Muscle of back (tissue), 11 donors: ENCODE data around the gene AGBL1. TPM values are rescaled to one million over a fixed set of nuclear protein-coding genes. Genes with fewer than 3 reads are reported as not detected.
"Not testable (repeated sequence)": the region's sequence is repeated elsewhere in the genome, so short reads cannot be mapped to it uniquely, and the experiment has no call there.

Source experiments
- DNase-seq, 3 donors: peaks; one replicate each; pipeline versions ENCODE4 v3.0.0 to v3.0.0-alpha.2; 2013
- polyA plus RNA-seq, 10 donors: library from polyadenylated mRNA; unstranded; fragments of 120-200 nt; gene quantifications; one replicate each; pipeline ENCODE4 v1.2.1, GENCODE V29; 2013; ENCODE audit not compliant: insufficient read length in 10 of 10

AGBL1 gene
- polyA plus RNA-seq, 10 donors: 4.3 to 22.4 (median 17.0) TPM

DNA sequence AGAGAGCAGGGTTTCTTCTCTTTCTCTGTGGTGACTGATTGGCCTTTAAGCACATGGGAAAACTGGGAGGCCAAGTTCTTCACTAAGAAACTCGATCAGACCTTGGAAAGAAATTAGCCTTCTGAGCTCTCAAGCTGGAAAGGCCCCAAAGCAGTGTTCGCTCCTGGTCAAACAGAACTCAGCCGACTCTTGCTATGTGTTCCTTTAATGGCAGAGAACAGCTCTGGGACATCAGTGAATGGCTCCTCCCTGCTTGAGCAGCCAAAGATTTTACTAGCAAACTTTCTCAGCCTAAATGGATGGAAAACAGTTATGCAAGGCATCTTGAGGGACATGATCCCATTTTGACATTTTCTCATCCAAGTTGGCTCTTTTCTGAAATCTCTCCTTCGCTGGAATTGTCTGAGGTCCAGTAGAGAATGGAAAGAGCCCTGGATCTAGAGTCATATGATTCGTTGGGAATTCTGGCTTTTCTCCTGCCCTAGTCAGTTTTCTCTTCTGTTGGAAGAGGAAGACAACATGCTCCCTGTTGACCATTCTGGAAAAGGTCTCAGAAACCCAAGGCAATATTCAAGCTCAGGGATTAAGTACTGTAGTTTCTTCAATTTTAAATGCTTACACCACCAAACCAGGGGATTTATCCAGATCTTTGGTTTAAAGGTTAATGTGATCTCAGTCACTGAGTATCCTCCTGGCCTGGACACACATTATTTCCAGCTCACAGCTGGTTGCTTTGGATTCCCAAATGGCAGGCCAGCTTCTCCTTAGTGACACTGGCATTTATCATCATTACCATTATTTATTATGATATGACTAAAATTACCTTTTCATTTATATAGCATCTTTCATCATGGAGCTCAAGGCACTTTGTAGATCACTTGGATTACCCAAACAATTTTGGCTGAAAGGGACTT is 319.6 kb downstream of the AGBL1 start:
- peak; percentile 78 to 93 (median 89) for DNase-seq

- DNase-seq: no peak
Observed at GRCh38 chr15:86403221-86403620, 323.6 kb downstream of the AGBL1 start.

- DNase-seq: no peak
Observed at GRCh38 chr15:86403914-86404583, 324.4 kb downstream of the AGBL1 start.

DNA sequence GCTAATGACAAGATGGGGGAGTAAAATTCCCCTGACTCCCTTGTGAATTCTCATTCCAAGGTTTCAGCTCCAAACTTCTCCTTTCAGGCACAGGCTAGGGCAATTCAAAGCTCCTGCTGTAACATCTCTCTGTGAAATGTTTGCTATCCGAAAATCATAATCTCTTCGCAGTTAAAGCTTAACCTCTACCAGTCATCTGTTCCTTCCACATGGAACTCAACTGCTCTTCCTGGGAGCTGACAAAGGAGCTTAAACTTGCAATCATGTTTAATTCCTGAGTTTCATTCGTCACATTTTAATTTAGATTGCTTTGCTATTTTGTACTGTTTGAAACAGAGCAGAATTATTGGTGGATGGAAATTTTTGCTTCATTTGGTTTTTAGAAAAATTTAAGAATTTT is 328.6 kb downstream of the AGBL1 start:
- DNase-seq: no peak

DNA sequence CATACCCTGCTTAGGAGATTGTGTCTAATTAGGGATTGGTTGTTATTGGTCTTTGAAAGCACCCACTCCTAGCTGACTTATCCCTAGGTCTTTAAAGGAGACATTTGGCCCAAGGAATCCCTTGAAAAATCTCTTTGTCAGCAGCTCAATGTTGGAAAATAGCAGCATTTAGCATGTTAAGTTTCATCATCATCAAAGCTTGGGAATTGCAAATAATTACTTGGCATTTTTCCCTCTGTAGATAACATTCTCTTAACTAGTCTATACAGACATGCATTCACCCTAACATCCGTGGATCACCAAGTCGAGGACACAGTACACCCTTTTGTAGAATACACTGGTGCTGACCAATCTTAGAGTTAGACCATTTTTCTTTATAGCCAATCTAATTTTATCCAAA is 332.2 kb downstream of the AGBL1 start:
- DNase-seq: no peak

GRCh38 chr15:86413191-86413590 is 333.5 kb downstream of the AGBL1 start:
- DNase-seq: no peak

DNA sequence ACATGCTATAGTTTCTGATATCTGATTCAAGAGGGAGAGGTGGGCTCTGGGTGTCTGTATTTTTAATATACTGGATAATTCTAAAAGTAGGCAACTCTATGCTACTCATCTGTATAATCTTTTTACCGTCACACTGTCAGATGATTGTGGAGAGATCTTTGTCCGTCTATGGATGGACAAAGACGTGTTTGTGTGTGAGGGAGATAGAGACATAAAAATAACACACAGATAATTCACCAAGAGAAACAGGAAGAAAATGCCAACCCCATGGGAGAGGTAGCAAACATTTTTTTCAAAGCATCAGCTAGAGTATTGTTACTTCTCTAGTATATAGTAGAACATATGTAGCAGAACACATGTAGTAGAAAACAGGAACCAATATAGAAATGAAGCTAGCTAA is 346.1 kb downstream of the AGBL1 start:
- DNase-seq: no peak

DNA sequence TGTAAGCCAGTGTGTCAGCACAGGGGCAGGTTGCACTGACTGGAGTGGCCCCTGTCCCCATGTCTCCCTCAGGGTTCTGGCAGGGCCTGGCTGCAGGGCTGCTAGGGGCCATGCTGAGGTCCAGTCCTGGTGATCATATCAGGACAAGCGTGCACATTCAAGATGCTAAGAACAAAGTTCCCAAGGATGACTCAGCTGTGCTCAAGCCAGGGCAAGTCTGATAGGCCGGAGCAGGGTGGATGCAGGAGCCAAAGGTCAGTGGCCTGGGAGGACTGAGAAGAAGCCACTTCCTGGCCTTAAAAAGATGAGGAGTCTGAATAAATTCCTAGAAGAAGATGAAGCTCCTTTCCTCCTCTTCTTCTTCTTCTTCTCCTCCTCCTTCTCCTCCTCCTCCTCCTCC is 353.2 kb downstream of the AGBL1 start:
- DNase-seq: no peak

- DNase-seq: no peak
Observed at GRCh38 chr15:86433983-86434382, 354.3 kb downstream of the AGBL1 start.

GRCh38 chr15:86439614-86440013 is 359.9 kb downstream of the AGBL1 start:
- no peak for DNase-seq

DNA sequence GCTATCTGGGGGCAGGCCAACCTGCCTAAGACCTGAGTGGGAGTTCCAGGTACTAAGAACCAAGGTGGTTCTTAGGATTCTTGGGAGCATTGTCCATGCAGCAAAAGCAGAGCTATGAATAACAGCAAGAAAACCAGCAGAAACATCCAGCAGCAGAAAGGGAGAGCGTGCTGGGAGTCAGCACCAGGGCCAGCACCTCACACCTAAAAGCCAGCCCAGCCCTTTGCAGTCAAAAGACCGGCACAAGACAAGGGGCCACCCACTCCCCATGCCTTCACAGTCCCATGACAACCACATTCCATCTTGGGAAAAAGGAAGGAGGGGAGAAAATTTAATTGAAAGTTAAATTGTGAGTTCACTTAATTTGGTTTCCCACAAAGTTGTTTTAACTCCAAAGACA is 364.9 kb downstream of the AGBL1 start:
- peak in 1 of 3 donors; percentile 6 for DNase-seq

DNA sequence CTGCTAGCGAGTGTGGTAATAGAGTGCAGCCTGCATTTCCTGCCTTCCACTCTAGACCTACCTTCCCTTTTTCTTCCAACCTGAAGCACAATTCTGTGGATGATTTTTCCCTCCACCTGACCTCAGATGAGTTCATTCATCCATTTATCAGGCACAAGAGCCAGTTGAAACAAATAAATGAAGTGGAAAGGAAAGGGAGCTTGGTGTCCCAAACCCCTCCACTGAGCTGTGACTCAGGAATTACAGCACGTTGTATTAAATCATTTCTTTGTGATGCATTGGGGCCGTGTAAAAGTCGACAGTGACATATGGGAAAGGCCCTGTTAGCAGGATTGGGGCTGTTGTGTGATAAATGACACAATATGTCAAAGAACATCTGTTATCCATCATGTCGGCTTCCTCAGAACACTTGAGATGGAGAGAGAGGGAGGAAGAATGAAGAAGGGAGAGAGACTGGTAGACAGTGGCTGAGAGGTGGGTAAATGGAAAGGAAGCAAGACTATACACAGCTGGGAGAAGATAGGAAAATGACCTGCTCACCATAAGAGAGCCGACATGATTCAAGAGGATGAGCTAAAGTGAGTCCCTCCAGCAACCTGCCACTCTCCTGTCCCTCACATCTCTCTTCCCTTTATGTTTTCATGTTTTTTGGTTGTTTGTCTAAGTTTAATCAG is 366.0 kb downstream of the AGBL1 start:
- DNase-seq: no peak

DNA sequence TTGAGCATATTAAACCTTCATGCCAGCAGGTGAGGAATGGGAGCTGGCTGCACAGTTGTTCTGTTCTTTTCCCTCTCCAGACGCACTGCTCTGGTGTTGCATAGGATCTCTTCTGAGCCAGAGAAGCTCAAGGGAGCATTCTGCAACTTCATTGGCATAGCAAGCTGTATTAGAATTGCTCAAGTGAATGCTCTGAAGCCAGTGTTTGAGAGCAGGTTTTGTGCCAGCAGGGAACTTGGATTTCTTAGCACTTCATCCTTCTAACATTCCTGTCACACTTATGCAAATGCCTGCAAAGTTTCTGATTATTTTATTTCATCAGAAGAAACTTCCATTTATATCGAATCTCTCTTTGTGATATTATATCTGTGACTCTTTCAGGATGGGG is 366.6 kb downstream of the AGBL1 start:
- no peak for DNase-seq

GRCh38 chr15:86465470-86466039 is 385.9 kb downstream of the AGBL1 start:
- DNase-seq: not testable (repeated sequence)

GRCh38 chr15:86481720-86482119 is 402.0 kb downstream of the AGBL1 start:
- no peak for DNase-seq

DNA sequence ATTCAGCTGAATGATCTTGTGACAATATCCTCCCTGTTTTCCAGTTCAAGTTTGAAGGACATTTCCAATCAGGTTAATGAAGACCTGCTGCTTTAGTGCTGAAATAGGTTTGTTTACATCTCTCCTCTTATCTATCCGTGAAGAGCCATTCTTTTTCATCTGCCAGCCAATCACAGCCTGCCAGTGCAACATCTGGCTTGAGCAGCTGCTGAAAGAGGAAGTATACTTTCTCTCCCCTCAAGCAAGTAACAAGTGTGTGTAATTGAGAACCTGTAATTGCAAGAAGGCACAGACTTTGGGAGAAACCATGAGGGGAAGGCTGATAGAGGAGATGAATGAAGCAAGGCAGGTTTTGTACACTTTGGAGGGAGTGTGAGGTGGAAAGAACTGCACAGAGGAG is 404.3 kb downstream of the AGBL1 start:
- DNase-seq: peak in 1 of 3 donors; percentile 7

- peak; percentile 3 to 75 (median 47) for DNase-seq
Observed at GRCh38 chr15:86488046-86488445, 408.4 kb downstream of the AGBL1 start.

- no peak for DNase-seq
Observed at GRCh38 chr15:86489981-86490380, 410.3 kb downstream of the AGBL1 start.

DNA sequence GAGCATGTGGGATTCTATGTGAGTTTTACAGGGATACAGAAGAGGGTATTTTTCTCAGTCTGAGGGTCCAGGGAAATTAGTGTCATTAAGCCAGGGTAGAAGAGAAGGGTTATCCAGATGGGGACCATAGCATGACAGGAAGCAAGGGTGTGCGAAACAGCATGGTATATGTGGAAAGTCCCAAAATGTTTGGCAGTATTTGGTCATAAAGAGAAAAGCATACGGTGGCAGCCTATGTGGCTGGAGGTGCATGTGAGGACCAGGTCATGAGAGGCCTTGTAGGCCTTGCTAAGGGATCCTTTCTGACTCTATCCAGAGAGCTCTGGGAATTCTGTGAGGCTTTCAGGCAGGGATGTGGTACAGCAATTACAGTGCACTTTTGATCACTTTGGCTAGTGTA is 411.4 kb downstream of the AGBL1 start:
- no peak for DNase-seq

DNA sequence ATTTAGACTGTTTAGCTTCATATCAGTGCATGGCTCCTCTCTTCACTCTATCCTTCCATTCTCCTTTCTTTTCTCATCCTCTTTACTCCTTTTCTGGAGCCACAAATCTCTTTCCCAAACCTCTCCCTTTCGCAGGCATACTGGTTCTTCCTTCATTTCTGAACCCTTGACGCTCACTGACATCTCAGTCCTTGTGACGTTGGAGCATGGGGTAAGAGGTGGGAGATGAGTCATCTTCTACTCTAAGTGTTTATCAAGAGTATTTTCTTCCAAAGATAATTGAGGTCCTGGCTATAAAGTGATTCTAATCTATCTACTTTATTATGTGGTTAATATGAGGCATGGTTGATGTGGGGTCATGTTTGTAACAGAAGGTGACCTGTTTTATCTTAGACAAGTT is 414.2 kb downstream of the AGBL1 start:
- no peak for DNase-seq

DNA sequence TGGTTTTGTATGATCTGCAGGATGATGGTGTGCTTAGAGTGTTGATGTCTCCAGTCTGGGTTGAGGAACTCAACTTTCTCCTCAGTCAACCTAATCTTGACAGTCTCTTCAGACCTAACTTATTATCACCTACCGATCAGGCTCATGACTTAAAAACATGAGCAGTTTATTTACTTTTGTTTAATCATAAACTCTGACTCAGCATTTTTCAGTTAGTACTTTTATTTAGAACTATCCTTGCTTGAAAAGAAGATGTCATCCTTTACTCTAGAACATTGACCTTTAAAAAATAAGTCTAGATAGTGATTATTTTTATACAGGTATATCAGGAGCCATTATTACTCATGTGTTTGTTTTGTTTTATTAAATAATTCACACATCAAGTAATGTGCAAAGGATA is 414.8 kb downstream of the AGBL1 start:
- no peak for DNase-seq

DNA sequence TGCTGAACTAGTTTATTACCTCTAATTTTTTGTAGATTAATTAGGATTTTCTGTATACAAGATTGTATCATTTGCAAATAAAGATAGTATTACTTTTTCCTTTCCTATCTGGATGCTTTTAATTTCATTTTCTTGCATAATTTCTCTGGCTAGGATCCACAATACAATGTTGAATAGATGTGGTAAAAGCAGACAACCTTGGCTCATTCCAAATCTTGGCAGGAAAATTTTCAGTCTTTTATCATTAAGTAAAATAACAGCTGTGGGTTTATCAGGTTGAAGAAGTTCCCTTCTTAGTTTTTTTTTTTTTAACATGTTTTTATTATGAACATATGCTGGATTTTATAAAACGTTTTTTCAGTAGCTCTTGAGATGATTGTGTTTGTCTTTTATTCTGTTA is 422.6 kb downstream of the AGBL1 start:
- DNase-seq: peak in 2 of 3 donors; percentile 6 to 7
